Measurements from ENCODE around the gene LAT.

Gene LAT

DNA sequence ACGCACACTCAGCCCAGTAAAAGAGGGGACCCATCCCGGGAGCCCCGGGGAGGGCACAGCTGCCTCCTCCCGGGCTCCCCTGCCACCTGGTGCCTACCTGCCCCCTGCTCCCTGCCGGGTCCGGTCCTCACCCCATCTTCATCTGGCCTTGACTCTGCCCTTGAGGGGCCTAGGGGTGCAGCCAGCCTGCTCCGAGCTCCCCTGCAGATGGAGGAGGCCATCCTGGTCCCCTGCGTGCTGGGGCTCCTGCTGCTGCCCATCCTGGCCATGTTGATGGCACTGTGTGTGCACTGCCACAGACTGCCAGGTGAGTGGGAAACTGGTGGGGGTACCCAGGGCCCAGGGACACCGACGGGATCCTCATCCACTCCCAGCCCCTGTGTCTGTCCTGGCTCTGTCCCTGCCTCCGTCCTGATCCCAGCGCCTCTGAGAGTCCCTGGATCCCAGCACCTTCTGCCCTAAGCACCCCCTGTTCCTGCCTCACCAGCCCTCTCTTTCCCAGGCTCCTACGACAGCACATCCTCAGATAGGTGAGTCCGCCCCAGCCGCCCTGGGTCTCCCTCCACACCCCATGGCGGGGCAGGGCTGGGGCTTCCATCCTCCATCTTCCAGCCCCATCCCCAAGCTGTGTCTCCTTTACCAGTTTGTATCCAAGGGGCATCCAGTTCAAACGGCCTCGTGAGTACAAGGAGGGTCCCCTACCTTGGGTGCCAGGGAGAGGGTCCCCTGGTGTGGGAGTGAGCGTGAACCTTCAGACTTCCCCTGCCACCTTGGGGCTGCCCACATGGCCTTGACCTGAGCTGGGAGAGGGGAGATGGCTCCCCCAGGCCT lies 574 bp downstream of the LAT start:
- H3K4me1 ChIP-seq (ENCODE audit: control insufficient read depth in 5 of 5, insufficient read depth in 5 of 5, low read length in 5 of 5): peaks cover 0 to 7% (median 0%) of the 10 kb centered on the region in 5 donors
- H3K9ac ChIP-seq (ENCODE audit: low read length in 5 of 5): peak overlapping the region in 1 of 5 donors; percentile 56
- H3K4me3 ChIP-seq (ENCODE audit: low read depth in 1 of 5, low read length in 5 of 5): peak overlapping the region in 3 of 5 donors; percentile 2 to 49 (median 31)
- no peaks in the 10 kb centered on the region for H3K27me3 ChIP-seq (ENCODE audit: control insufficient read depth in 5 of 5, insufficient read depth in 4 of 5, low read length in 5 of 5)
- H3K27ac ChIP-seq (ENCODE audit: low read depth, low read length): no peak overlapping the region
- peaks cover 5 to 93% (median 81%) of the 10 kb centered on the region in 5 donors for H3K36me3 ChIP-seq (ENCODE audit: control insufficient read depth in 5 of 5, insufficient read depth in 5 of 5, low read length in 5 of 5)
- H3K9me3 ChIP-seq (ENCODE audit: control insufficient read depth in 5 of 5, low read length in 5 of 5): peaks cover 0 to 15% (median 12%) of the 10 kb centered on the region in 5 donors

DNA sequence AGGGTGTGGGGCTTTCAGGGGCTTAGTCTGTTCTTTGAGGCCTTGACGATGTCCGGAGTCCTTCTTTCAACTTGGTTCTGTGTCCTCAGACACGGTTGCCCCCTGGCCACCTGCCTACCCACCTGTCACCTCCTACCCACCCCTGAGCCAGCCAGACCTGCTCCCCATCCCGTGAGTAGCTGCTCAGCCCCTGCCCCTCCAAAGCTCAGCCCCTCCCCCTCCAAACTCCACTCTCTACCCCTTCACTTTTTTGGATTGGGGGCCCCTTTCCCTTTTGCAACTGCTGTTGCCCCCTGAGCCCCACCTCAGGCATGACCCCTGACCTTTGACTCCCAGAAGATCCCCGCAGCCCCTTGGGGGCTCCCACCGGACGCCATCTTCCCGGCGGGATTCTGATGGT lies 1.2 kb downstream of the LAT start:
- no peak overlapping the region for H3K27ac ChIP-seq (ENCODE audit: low read depth, low read length)
- peaks cover 0 to 15% (median 12%) of the 10 kb centered on the region in 5 donors for H3K9me3 ChIP-seq (ENCODE audit: control insufficient read depth in 5 of 5, low read length in 5 of 5)
- H3K27me3 ChIP-seq (ENCODE audit: control insufficient read depth in 5 of 5, insufficient read depth in 4 of 5, low read length in 5 of 5): no peaks in the 10 kb centered on the region
- H3K4me1 ChIP-seq (ENCODE audit: control insufficient read depth in 5 of 5, insufficient read depth in 5 of 5, low read length in 5 of 5): peaks cover 0 to 7% (median 0%) of the 10 kb centered on the region in 5 donors
- peak overlapping the region in 2 of 5 donors; percentile 31 to 49 for H3K4me3 ChIP-seq (ENCODE audit: low read depth in 1 of 5, low read length in 5 of 5)
- H3K36me3 ChIP-seq (ENCODE audit: control insufficient read depth in 5 of 5, insufficient read depth in 5 of 5, low read length in 5 of 5): peaks cover 5 to 91% (median 78%) of the 10 kb centered on the region in 5 donors
- no peak overlapping the region for H3K9ac ChIP-seq (ENCODE audit: low read length in 5 of 5)

- Histone ChIP-seq H3K4me1 (ENCODE audit: control insufficient read depth in 5 of 5, insufficient read depth in 5 of 5, low read length in 5 of 5) (peaks cover 0 to 7% (median 0%) of the 10 kb centered on the region in 5 donors), H3K4me3 (ENCODE audit: low read depth in 1 of 5, low read length in 5 of 5) (peak overlapping the region in 1 of 5 donors; percentile 36), H3K9me3 (ENCODE audit: control insufficient read depth in 5 of 5, low read length in 5 of 5) (peaks cover 0 to 14% (median 8%) of the 10 kb centered on the region in 5 donors), H3K9ac (ENCODE audit: low read length in 5 of 5) (no peak overlapping the region), H3K27ac (ENCODE audit: low read depth, low read length) (no peak overlapping the region), H3K36me3 (ENCODE audit: control insufficient read depth in 5 of 5, insufficient read depth in 5 of 5, low read length in 5 of 5) (peaks cover 5 to 87% (median 74%) of the 10 kb centered on the region in 5 donors), H3K27me3 (ENCODE audit: control insufficient read depth in 5 of 5, insufficient read depth in 4 of 5, low read length in 5 of 5) (no peaks in the 10 kb centered on the region)
Measured at GRCh38 chr16:28986492-28986891, 1.6 kb downstream of the LAT start.

GRCh38 chr16:28987170-28987853 lies 2.5 kb downstream of the LAT start:
- no peak overlapping the region for H3K9ac ChIP-seq (ENCODE audit: low read length in 5 of 5)
- peaks cover 5 to 79% (median 66%) of the 10 kb centered on the region in 5 donors for H3K36me3 ChIP-seq (ENCODE audit: control insufficient read depth in 5 of 5, insufficient read depth in 5 of 5, low read length in 5 of 5)
- H3K9me3 ChIP-seq (ENCODE audit: control insufficient read depth in 5 of 5, low read length in 5 of 5): peaks cover 0 to 10% (median 4%) of the 10 kb centered on the region in 5 donors
- peaks cover 0 to 7% (median 0%) of the 10 kb centered on the region in 5 donors for H3K4me1 ChIP-seq (ENCODE audit: control insufficient read depth in 5 of 5, insufficient read depth in 5 of 5, low read length in 5 of 5)
- no peaks in the 10 kb centered on the region for H3K27me3 ChIP-seq (ENCODE audit: control insufficient read depth in 5 of 5, insufficient read depth in 4 of 5, low read length in 5 of 5)
- no peak overlapping the region for H3K4me3 ChIP-seq (ENCODE audit: low read depth in 1 of 5, low read length in 5 of 5)
- no peak overlapping the region for H3K27ac ChIP-seq (ENCODE audit: low read depth, low read length)

DNA sequence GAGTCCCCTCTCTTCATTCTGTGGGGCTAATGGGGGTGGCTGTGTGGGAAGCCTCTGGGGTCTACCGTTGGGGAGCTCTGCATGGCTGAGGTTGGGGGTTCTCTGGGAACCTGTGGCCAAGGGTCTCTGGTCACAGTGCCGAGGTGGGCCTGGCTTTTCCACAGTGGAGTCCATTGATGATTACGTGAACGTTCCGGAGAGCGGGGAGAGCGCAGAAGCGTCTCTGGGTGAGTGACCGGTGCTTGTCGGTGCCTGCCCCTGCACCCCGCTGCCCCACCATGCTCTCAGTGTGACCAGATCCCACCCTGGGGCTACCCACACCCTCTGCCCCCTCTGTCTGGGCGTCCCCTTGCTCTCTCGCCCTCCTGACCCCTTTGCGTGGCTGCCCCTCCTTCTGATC lies 4.5 kb downstream of the LAT start:
- H3K36me3 ChIP-seq (ENCODE audit: control insufficient read depth in 5 of 5, insufficient read depth in 5 of 5, low read length in 5 of 5): peaks cover 5 to 58% (median 46%) of the 10 kb centered on the region in 5 donors
- peaks cover 0 to 10% (median 4%) of the 10 kb centered on the region in 5 donors for H3K9me3 ChIP-seq (ENCODE audit: control insufficient read depth in 5 of 5, low read length in 5 of 5)
- H3K9ac ChIP-seq (ENCODE audit: low read length in 5 of 5): no peak overlapping the region
- no peak overlapping the region for H3K4me3 ChIP-seq (ENCODE audit: low read depth in 1 of 5, low read length in 5 of 5)
- peaks cover 0 to 3% (median 0%) of the 10 kb centered on the region in 5 donors for H3K27me3 ChIP-seq (ENCODE audit: control insufficient read depth in 5 of 5, insufficient read depth in 4 of 5, low read length in 5 of 5)
- peaks cover 0 to 3% (median 0%) of the 10 kb centered on the region in 5 donors for H3K4me1 ChIP-seq (ENCODE audit: control insufficient read depth in 5 of 5, insufficient read depth in 5 of 5, low read length in 5 of 5)
- no peak overlapping the region for H3K27ac ChIP-seq (ENCODE audit: low read depth, low read length)

GRCh38 chr16:28990375-28991040 lies 5.7 kb downstream of the LAT start:
- H3K27me3 ChIP-seq (ENCODE audit: control insufficient read depth in 5 of 5, insufficient read depth in 4 of 5, low read length in 5 of 5): peaks cover 0 to 3% (median 0%) of the 10 kb centered on the region in 5 donors
- H3K4me3 ChIP-seq (ENCODE audit: low read depth in 1 of 5, low read length in 5 of 5): no peak overlapping the region
- no peak overlapping the region for H3K9ac ChIP-seq (ENCODE audit: low read length in 5 of 5)
- peaks cover 5 to 48% (median 38%) of the 10 kb centered on the region in 5 donors for H3K36me3 ChIP-seq (ENCODE audit: control insufficient read depth in 5 of 5, insufficient read depth in 5 of 5, low read length in 5 of 5)
- H3K9me3 ChIP-seq (ENCODE audit: control insufficient read depth in 5 of 5, low read length in 5 of 5): peaks cover 0 to 10% (median 4%) of the 10 kb centered on the region in 5 donors
- H3K27ac ChIP-seq (ENCODE audit: low read depth, low read length): no peak overlapping the region
- no peaks in the 10 kb centered on the region for H3K4me1 ChIP-seq (ENCODE audit: control insufficient read depth in 5 of 5, insufficient read depth in 5 of 5, low read length in 5 of 5)

DNA sequence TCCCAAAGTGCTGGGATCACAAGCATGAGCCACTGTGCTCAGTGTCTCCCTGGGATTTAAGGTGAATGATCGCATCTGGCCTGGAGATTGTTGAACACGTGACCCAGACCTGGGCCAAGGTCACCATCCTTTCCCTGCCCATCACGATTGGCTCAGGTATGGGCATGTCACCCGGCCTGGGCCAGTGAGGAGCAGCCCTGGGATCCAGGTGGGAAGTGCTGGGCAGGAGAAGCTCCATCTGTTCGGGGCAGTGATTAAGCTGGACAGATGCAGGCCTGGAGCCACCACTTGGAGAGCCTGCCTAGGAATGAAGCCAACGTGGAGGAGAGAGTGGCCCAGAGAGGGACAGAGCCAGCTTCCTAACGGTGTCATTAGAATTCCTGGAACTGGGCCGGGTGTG lies 6.8 kb downstream of the LAT start:
- H3K27me3 ChIP-seq (ENCODE audit: control insufficient read depth in 5 of 5, insufficient read depth in 4 of 5, low read length in 5 of 5): peaks cover 0 to 3% (median 0%) of the 10 kb centered on the region in 5 donors
- peaks cover 0 to 9% (median 4%) of the 10 kb centered on the region in 5 donors for H3K9me3 ChIP-seq (ENCODE audit: control insufficient read depth in 5 of 5, low read length in 5 of 5)
- H3K27ac ChIP-seq (ENCODE audit: low read depth, low read length): no peak overlapping the region
- peaks cover 5 to 37% (median 29%) of the 10 kb centered on the region in 5 donors for H3K36me3 ChIP-seq (ENCODE audit: control insufficient read depth in 5 of 5, insufficient read depth in 5 of 5, low read length in 5 of 5)
- no peak overlapping the region for H3K4me3 ChIP-seq (ENCODE audit: low read depth in 1 of 5, low read length in 5 of 5)
- no peaks in the 10 kb centered on the region for H3K4me1 ChIP-seq (ENCODE audit: control insufficient read depth in 5 of 5, insufficient read depth in 5 of 5, low read length in 5 of 5)
- H3K9ac ChIP-seq (ENCODE audit: low read length in 5 of 5): no peak overlapping the region

DNA sequence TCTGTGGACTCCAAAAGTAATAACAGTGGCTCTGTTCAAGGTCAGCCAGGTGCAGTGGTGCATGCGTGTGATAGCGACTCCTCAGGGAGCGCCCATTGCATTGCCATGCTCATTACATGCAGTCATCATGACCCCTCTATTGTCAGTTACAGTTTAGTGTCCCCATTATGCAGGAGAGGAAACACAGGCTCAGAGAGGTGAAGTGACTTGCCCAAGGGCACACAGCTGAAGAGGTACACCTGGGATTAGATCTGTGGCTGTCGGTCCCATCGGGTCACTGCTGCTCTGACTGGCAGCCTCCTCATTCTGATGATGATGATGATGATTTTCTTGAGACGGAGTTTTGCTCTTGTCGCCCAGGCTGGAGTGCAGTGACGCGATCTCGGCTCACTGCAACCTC lies 7.6 kb downstream of the LAT start:
- Histone ChIP-seq H3K9me3 (ENCODE audit: control insufficient read depth in 5 of 5, low read length in 5 of 5) (peaks cover 0 to under 1% (median 0%) of the 10 kb centered on the region in 5 donors), H3K27ac (ENCODE audit: low read depth, low read length) (no peak overlapping the region), H3K4me3 (ENCODE audit: low read depth in 1 of 5, low read length in 5 of 5) (no peak overlapping the region), H3K9ac (ENCODE audit: low read length in 5 of 5) (no peak overlapping the region), H3K36me3 (ENCODE audit: control insufficient read depth in 5 of 5, insufficient read depth in 5 of 5, low read length in 5 of 5) (peaks cover under 1 to 29% (median 21%) of the 10 kb centered on the region in 5 donors), H3K4me1 (ENCODE audit: control insufficient read depth in 5 of 5, insufficient read depth in 5 of 5, low read length in 5 of 5) (no peaks in the 10 kb centered on the region), H3K27me3 (ENCODE audit: control insufficient read depth in 5 of 5, insufficient read depth in 4 of 5, low read length in 5 of 5) (peaks cover 0 to 3% (median 0%) of the 10 kb centered on the region in 5 donors)

DNA sequence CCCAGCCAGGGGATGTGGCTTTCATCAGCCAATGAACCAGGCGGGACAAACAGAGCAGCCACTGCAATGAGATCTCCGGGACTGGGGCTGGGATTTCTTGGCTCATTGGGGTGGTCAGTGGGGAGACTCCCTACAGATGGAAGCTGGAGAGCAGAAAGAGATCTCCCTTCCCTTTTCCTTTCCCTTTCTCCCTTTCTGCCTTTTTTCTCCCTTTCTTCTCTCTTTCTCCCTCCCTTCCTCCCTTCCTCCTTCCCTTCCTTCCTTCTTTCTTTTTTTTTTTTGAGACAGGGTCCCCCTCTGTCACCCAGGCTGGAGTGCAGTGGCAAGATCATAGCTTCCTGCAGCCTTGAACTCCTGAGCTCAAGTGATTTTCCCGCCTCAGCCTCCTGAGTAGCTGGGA lies 14.0 kb downstream of the LAT start:
- peaks cover 0 to 3% (median 0%) of the 10 kb centered on the region in 5 donors for H3K27me3 ChIP-seq (ENCODE audit: control insufficient read depth in 5 of 5, insufficient read depth in 4 of 5, low read length in 5 of 5)
- H3K27ac ChIP-seq (ENCODE audit: low read depth, low read length): no peak overlapping the region

More for the DNA sequence above, 14.0 kb downstream of the LAT start:
- Histone ChIP-seq H3K4me3 (ENCODE audit: low read depth in 1 of 5, low read length in 5 of 5) (no peak overlapping the region), H3K9ac (ENCODE audit: low read length in 5 of 5) (no peak overlapping the region), H3K4me1 (ENCODE audit: control insufficient read depth in 5 of 5, insufficient read depth in 5 of 5, low read length in 5 of 5) (no peaks in the 10 kb centered on the region), H3K9me3 (ENCODE audit: control insufficient read depth in 5 of 5, low read length in 5 of 5) (no peaks in the 10 kb centered on the region), H3K36me3 (ENCODE audit: control insufficient read depth in 5 of 5, insufficient read depth in 5 of 5, low read length in 5 of 5) (no peaks in the 10 kb centered on the region)
